ENCODE results near the gene RNASEH2B. TPM values are rescaled to one million over a fixed set of nuclear protein-coding genes. Genes with fewer than 3 reads are reported as not detected.

RNASEH2B gene
- total RNA-seq, 1 experiment from 2014 or later = 33.3 TPM

GRCh38 chr13:50948601-50949000 lies 39.0 kb downstream of the RNASEH2B start (continued):
- TF ChIP-seq ZNF532 (CRISPR knock-in tag; IDR thresholded peaks at IDR 0.05; ENCODE audit: borderline replicate concordance) (no peak), CBFB (CRISPR knock-in tag; IDR thresholded peaks at IDR 0.05; ENCODE audit: low read depth) (no peak), TP53 (CRISPR knock-in tag; IDR thresholded peaks at IDR 0.05) (no peak)

- Mint-ChIP-seq H3K4me1 (peaks cover 10% of the 10 kb centered on the region), H3K27me3 (ENCODE audit: low read depth) (no peaks in the 10 kb centered on the region), H3K4me3 (no peak overlapping the region), H3K36me3 (no peaks in the 10 kb centered on the region; the same call in 1 of the 2 replicates), H3K27ac (no peak overlapping the region), H3K9me3 (no peaks in the 10 kb centered on the region)
- DNase-seq (ENCODE audit: low spot score) = no peak
- ATAC-seq = no peak
- ChIA-PET POLR2A (no interaction called here), CTCF (interaction anchor here (1.3 kb wide), 1 partner anchor 39 kb away, joined by 3 read pairs; no protein-coding TSS in a partner anchor)
- TF ChIP-seq SOX15 (CRISPR knock-in tag; IDR thresholded peaks at IDR 0.05) (no peak), NFYB (CRISPR knock-in tag; conservative IDR thresholded peaks at IDR 0.05; ENCODE audit: low read depth) (no peak), GTF2I (CRISPR knock-in tag; conservative IDR thresholded peaks at IDR 0.05) (no peak), ETV6 (CRISPR knock-in tag; IDR thresholded peaks at IDR 0.05) (no peak)
- TF ChIP-seq, protein P1, sequence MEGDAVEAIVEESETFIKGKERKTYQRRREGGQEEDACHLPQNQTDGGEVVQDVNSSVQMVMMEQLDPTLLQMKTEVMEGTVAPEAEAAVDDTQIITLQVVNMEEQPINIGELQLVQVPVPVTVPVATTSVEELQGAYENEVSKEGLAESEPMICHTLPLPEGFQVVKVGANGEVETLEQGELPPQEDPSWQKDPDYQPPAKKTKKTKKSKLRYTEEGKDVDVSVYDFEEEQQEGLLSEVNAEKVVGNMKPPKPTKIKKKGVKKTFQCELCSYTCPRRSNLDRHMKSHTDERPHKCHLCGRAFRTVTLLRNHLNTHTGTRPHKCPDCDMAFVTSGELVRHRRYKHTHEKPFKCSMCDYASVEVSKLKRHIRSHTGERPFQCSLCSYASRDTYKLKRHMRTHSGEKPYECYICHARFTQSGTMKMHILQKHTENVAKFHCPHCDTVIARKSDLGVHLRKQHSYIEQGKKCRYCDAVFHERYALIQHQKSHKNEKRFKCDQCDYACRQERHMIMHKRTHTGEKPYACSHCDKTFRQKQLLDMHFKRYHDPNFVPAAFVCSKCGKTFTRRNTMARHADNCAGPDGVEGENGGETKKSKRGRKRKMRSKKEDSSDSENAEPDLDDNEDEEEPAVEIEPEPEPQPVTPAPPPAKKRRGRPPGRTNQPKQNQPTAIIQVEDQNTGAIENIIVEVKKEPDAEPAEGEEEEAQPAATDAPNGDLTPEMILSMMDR (IDR thresholded peaks at IDR 0.05) = no peak
Measured at GRCh38 chr13:50950849-50951248, 41.3 kb downstream of the RNASEH2B start.

DNA sequence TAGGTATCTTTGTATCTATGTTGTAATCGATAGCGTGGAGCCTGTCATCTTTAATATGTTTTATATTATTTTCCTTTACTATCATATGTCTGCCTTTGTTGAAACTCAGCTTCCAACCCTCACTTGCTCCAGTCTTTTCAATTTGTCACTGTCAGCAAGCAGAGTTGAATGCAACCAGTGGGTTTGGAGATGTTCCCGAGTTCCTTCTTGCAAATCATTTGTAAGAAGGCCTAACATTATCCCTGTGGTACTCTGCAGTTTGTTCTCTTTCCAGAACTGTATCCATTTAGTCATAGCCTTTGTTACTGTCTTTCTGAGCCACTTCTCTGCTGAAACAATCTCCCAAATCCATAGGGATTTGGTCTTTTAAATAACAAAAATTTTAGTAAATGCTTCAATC lies 41.8 kb downstream of the RNASEH2B start:
- Mint-ChIP-seq H3K27ac (no peak overlapping the region), H3K4me1 (peaks cover 16% of the 10 kb centered on the region), H3K36me3 (no peaks in the 10 kb centered on the region; the same call in 1 of the 2 replicates), H3K27me3 (ENCODE audit: low read depth) (no peaks in the 10 kb centered on the region), H3K4me3 (no peak overlapping the region), H3K9me3 (no peaks in the 10 kb centered on the region)
- DNase-seq (ENCODE audit: low spot score) (no peak), ATAC-seq (no peak)
- POLR2A ChIA-PET = no interaction called here
- CTCF ChIA-PET = interaction anchor here (1.3 kb wide), 1 partner anchor 39 kb away, joined by 3 read pairs; no protein-coding TSS in a partner anchor
- TF ChIP-seq ATF6 (CRISPR knock-in tag; IDR thresholded peaks at IDR 0.05) (no peak), RORB (CRISPR knock-in tag; IDR thresholded peaks at IDR 0.05) (no peak), SMAD4 (CRISPR knock-in tag; IDR thresholded peaks at IDR 0.05) (no peak), ZNF317 (CRISPR knock-in tag; IDR thresholded peaks at IDR 0.05; ENCODE audit: borderline replicate concordance, low read depth) (no peak), TCF7 (CRISPR knock-in tag; IDR thresholded peaks at IDR 0.05; ENCODE audit: low read depth) (no peak), ZNF232 (CRISPR knock-in tag; IDR thresholded peaks at IDR 0.05) (no peak)

DNA sequence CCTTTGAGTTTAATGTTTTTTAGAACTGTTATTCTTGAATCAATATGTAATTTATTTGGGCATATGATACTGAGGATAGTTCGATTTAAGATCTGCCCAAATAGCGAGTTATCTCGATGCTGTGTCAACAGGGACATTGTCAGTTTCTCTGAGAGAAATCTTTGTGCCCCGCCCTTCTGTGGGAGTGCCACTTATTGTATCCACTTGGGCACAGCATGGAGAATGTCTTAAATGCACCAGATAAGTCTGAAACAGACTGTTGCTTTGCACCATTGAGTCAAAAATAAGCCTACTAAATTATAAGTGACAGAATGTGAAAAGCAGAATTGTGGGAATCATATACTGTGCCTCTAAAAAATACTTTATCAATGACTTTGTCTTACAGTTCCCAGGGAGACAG lies 45.6 kb downstream of the RNASEH2B start:
- no peak for ATAC-seq
- Mint-ChIP-seq H3K4me3 (no peak overlapping the region), H3K27ac (no peak overlapping the region), H3K36me3 (no peaks in the 10 kb centered on the region), H3K4me1 (peaks cover 17% of the 10 kb centered on the region), H3K27me3 (ENCODE audit: low read depth) (no peaks in the 10 kb centered on the region), H3K9me3 (no peaks in the 10 kb centered on the region)
- no peak for DNase-seq (ENCODE audit: low spot score)
- ChIA-PET CTCF (no interaction called here), POLR2A (no interaction called here)
- TF ChIP-seq MYBL2 (CRISPR knock-in tag; IDR thresholded peaks at IDR 0.05) (no peak), E2F4 (CRISPR knock-in tag; IDR thresholded peaks at IDR 0.05; ENCODE audit: borderline replicate concordance, low read depth) (no peak), ZNF416 (CRISPR knock-in tag; IDR thresholded peaks at IDR 0.05) (no peak), ZMAT4 (CRISPR knock-in tag; IDR thresholded peaks at IDR 0.05) (no peak), NFATC4 (CRISPR knock-in tag; IDR thresholded peaks at IDR 0.05) (no peak), FOXJ3 (CRISPR knock-in tag; IDR thresholded peaks at IDR 0.05; ENCODE audit: borderline replicate concordance) (no peak), USF2 (CRISPR knock-in tag; IDR thresholded peaks at IDR 0.05) (no peak), RORB (CRISPR knock-in tag; IDR thresholded peaks at IDR 0.05) (no peak), PRRX2 (CRISPR knock-in tag; IDR thresholded peaks at IDR 0.05) (no peak), NFYB (CRISPR knock-in tag; conservative IDR thresholded peaks at IDR 0.05; ENCODE audit: low read depth) (no peak)
